GM12878 (cell line): ENCODE measurements around the gene FLOT1. TPM values are rescaled to one million over a fixed set of nuclear protein-coding genes. Genes with fewer than 3 reads are reported as not detected.
"Not testable (repeated sequence)": the region's sequence is repeated elsewhere in the genome, so short reads cannot be mapped to it uniquely, and the experiment has no call there.

Experiments used
- ATAC-seq: fragments of 200-7000 bp; cut with Tn5 transposase; 3 replicates; pipeline ENCODE4 v1.9.1; 2020; ENCODE audit warnings: mild to moderate bottlenecking, moderate library complexity
- BruUV-seq: library from RNA; stranded (reverse); fragments of 400-500 nt; replicated peaks from 2 replicates; lab custom pipeline; 2021; lab: Mats Ljungman, UMichigan
- CTCF ChIA-PET: fragments of 300-600 bp; sonication (Branson Sonifier 250); formaldehyde crosslinking; extraction: SDS; loops from one replicate; lab custom pipeline; 2021; ENCODE audit warnings: inconsistent platforms; lab: Yijun Ruan, JAX
- POLR2A ChIA-PET: fragments of 350-600 bp; formaldehyde crosslinking; extraction: SDS; loops from one replicate; lab custom pipeline; 2021; ENCODE audit warnings: inconsistent platforms; lab: Charles Lee
- RAD21 ChIA-PET: fragments of 300-600 bp; sonication (Branson Sonifier 250); formaldehyde crosslinking; loops from one replicate; lab custom pipeline; 2023; ENCODE audit warnings: antibody characterized with exemption; ENCODE audit not compliant: unreplicated experiment; lab: Charles Lee
- SMC1A ChIA-PET: fragments of 300-600 bp; sonication (Branson Sonifier 250); formaldehyde crosslinking; loops from one replicate; lab custom pipeline; 2023; ENCODE audit not compliant: unreplicated experiment, uncharacterized antibody; lab: Charles Lee
- DNase-seq: peaks from one replicate; pipeline ENCODE4 v3.0.0-alpha.2; 2011; ENCODE audit warnings: low read depth, low spot score
- FAIRE-seq: peaks from 3 replicates; lab custom pipeline; 2011; peaks lifted over from hg19 to GRCh38; lab: Jason Lieb, UNC
- H2AFZ ChIP-seq: 2 replicates; pipeline ENCODE4 v1.6.0; 2011; ENCODE audit warnings: low read depth, low read length, control low read depth; ENCODE audit not compliant: control insufficient read depth
- H3K27ac ChIP-seq: 2 replicates; pipeline ENCODE4 v1.5.1; 2011; ENCODE audit warnings: control low read depth; ENCODE audit not compliant: control insufficient read depth, insufficient read depth
- H3K27me3 ChIP-seq, 2 experiments: replicated peaks in 1 of 2; 2 replicates each; pipeline versions ENCODE4 v1.6.0 to v1.6.1; 2011; ENCODE audit warnings: low read length in 1 of 2; ENCODE audit not compliant: control insufficient read depth in 2 of 2, insufficient read depth in 2 of 2
- H3K36me3 ChIP-seq, 2 experiments: 2 replicates each; pipeline ENCODE4 v1.5.1; 2011; ENCODE audit warnings: low read length in 1 of 2; ENCODE audit not compliant: control insufficient read depth in 2 of 2, insufficient read depth in 2 of 2
- H3K4me1 ChIP-seq: 2 replicates; pipeline ENCODE4 v1.6.1; 2011; ENCODE audit warnings: mild to moderate bottlenecking, low read length, moderate library complexity, mixed read lengths; ENCODE audit not compliant: control insufficient read depth, insufficient read depth
- H3K4me2 ChIP-seq: 2 replicates; pipeline ENCODE4 v1.6.0; 2011; ENCODE audit warnings: control low read depth; ENCODE audit not compliant: control insufficient read depth, insufficient read depth
- H3K4me3 ChIP-seq: fragments of 200-600 bp; sonication (generic); 2 replicates; pipeline ENCODE4 v1.5.1; 2016
- H3K79me2 ChIP-seq: 2 replicates; pipeline ENCODE4 v1.6.0; 2011; ENCODE audit warnings: low read length; ENCODE audit not compliant: control insufficient read depth, insufficient read depth
- H3K9ac ChIP-seq: 2 replicates; pipeline ENCODE4 v1.8.0; 2011; ENCODE audit warnings: low read length, control low read depth, mixed read lengths; ENCODE audit not compliant: control insufficient read depth, insufficient read depth
- H3K9me3 ChIP-seq: replicated peaks from 3 replicates; pipeline ENCODE4 v1.5.1; 2011; ENCODE audit warnings: mild to moderate bottlenecking, low read length; ENCODE audit not compliant: control insufficient read depth, insufficient read depth
- H4K20me1 ChIP-seq: 2 replicates; pipeline ENCODE4 v1.6.0; 2011; ENCODE audit not compliant: control insufficient read depth, insufficient read depth
- ETV6 ChIP-seq, 2 experiments: fragments of 450-650 bp in 1 of 2; IDR thresholded peaks in 1 of 2; conservative IDR thresholded peaks in 1 of 2; 2 replicates each; pipeline ENCODE4 v1.6.1; 2014; ENCODE audit warnings: antibody characterized with exemption in 1 of 2, borderline replicate concordance in 1 of 2, low read depth in 1 of 2, mild to moderate bottlenecking in 1 of 2, moderate library complexity in 1 of 2
- HCFC1 ChIP-seq: fragments of 150-350 bp; IDR thresholded peaks from 2 replicates; pipeline ENCODE4 v1.6.1; 2014; ENCODE audit warnings: low read length
- IRF4 ChIP-seq: IDR thresholded peaks from 2 replicates; pipeline ENCODE4 v1.6.1; 2011; ENCODE audit warnings: low read depth, low read length
- MYC ChIP-seq: IDR thresholded peaks from 2 replicates; pipeline ENCODE4 v1.6.1; 2011; ENCODE audit warnings: mild to moderate bottlenecking, low read length, moderate library complexity, inconsistent platforms; ENCODE audit not compliant: insufficient read depth, insufficient replicate concordance, insufficient read length, severe bottlenecking
- NFYB ChIP-seq: IDR thresholded peaks from 2 replicates; pipeline ENCODE4 v1.6.1; 2011; ENCODE audit warnings: low read depth, mild to moderate bottlenecking, low read length, improper control_type of control experiment, moderate library complexity; ENCODE audit not compliant: insufficient read depth
- WRNIP1 ChIP-seq: IDR thresholded peaks from 2 replicates; pipeline ENCODE4 v1.6.1; 2011; ENCODE audit warnings: low read depth, low read length, improper control_type of control experiment, borderline replicate concordance
- WGBS: methylation state at CpG from one replicate; pipeline ENCODE4 v1.1.6; 2016; ENCODE audit warnings: low lambda C conversion rate; ENCODE audit not compliant: insufficient replicate concordance, insufficient coverage; ENCODE audit errors: missing lambda C conversion rate; 5-methylcytosine and 5-hydroxymethylcytosine counted together
- in situ Hi-C: fragments of 300-500 bp; cut with MboI; formaldehyde crosslinking; loops from 9 replicates; pipeline ENCODE4 v1.14.3; 2018; ENCODE audit warnings: mixed read lengths
- intact Hi-C: fragments of 100-400 bp; cut with micrococcal nuclease; formaldehyde crosslinking; loops from one replicate; pipeline ENCODE4 v1.14.2; 2022; ENCODE audit not compliant: unreplicated experiment
- polyA plus RNA-seq, 11 experiments: library from polyadenylated mRNA; depleted of rRNA in 4 of 11; unstranded in 6 of 11; stranded (reverse) in 5 of 11; fragments of >200 nt; fragmentation: Nextera tagmentation in 4 of 11; fragmentation: Illumina TruSeq in 1 of 11; extraction: Ambion mirVana in 4 of 11; extraction: Trizol in 1 of 11; gene quantifications; 1 replicate in 1 of 11; 2 replicates in 10 of 11; pipeline versions ENCODE4 v1.2.1 to v1.2.3, GENCODE V29; 2011 to 2016; ENCODE audit warnings: inconsistent platforms in 2 of 11, missing spikeins in 2 of 11, low read depth in 1 of 11
- total RNA-seq, 4 experiments: library from RNA; depleted of rRNA in 3 of 4; stranded (reverse); fragments of >200 nt in 3 of 4; fragmentation: Illumina TruSeq in 1 of 4; extraction: Trizol in 1 of 4; gene quantifications; 2 replicates each; pipeline versions ENCODE4 v1.2.1 to v1.2.3, GENCODE V29; 2013 to 2021
- TF ChIP-seq, protein P1 (sequence below): fragments of 450-650 bp; IDR thresholded peaks from 2 replicates; pipeline ENCODE4 v1.6.1; 2017; ENCODE audit warnings: mild to moderate bottlenecking
- TF ChIP-seq, protein P2 (sequence below): fragments of 450-650 bp; IDR thresholded peaks from 2 replicates; pipeline ENCODE4 v1.6.1; 2018; ENCODE audit warnings: borderline replicate concordance, mild to moderate bottlenecking; ENCODE audit not compliant: partially characterized antibody

The FLOT1 gene
- total and polyA plus RNA-seq, 10 of the 15 experiments (the other 5 are each of a cell fraction or from before 2014, with no cell fraction given): 12.3 to 153 (median 112) TPM

GRCh38 chr6:30722025-30722279 lies 20.5 kb downstream of the FLOT1 start:
- Histone ChIP-seq H3K4me3 (peak overlapping the region; percentile 88), H3K4me2 (peak overlapping the region; percentile 81), H3K36me3 (peaks cover 21 to 24% of the 10 kb centered on the region in 2 experiments), H3K4me1 (peaks cover 12% of the 10 kb centered on the region), H3K27ac (peak overlapping the region; percentile 67), H3K79me2 (peaks cover 76% of the 10 kb centered on the region), H3K9ac (peak overlapping the region; percentile 86)
- ATAC-seq, in situ Hi-C loops, BruUV-seq, DNase-seq, H2AFZ ChIP-seq, H4K20me1 ChIP-seq, H3K9me3 ChIP-seq, H3K27me3 ChIP-seq, FAIRE-seq: not testable (repeated sequence)
- POLR2A ChIA-PET: interaction anchor here (0.7 to 11.6 kb wide), 7 partner anchors 10 to 96 kb away, joined by 3 to 200 read pairs (median 5); partner anchors contain the start of gene NRM
- WGBS: under 1% methylated on average over 10 of the region's 10 CpGs
- SMC1A ChIA-PET: interaction anchor here (0.6 to 17.7 kb wide), 15 partner anchors 10 to 180 kb away, joined by 3 to 265 read pairs (median 4); partner anchors contain the start of genes DHX16 and MRPS18B
- CTCF ChIA-PET: interaction anchor here (0.7 to 22.7 kb wide), 30 partner anchors 9 to 240 kb away, joined by 3 to 487 read pairs (median 6); partner anchors contain the start of genes DHX16, NRM and VARS2
- intact Hi-C loops: loop anchor here (1.0 kb wide), 1 partner anchor 43 kb away; no protein-coding TSS in a partner anchor
- RAD21 ChIA-PET: interaction anchor here (1.0 to 11.2 kb wide), 8 partner anchors 10 to 365 kb away, joined by 3 to 209 read pairs (median 12); partner anchors contain the start of genes DHX16 and NRM

- no peak for FAIRE-seq
- Histone ChIP-seq H3K79me2 (peaks cover 81% of the 10 kb centered on the region), H3K27ac (peak overlapping the region; percentile 96), H3K36me3 (peaks cover 21 to 24% of the 10 kb centered on the region in 2 experiments), H3K27me3 (no peaks in the 10 kb centered on the region), H3K4me2 (peak overlapping the region; percentile 81), H3K4me3 (peak overlapping the region; percentile 90), H2AFZ (0 out of 2 replicates have a peak overlapping the region, but pooled peaks have one; percentile 15), H3K9ac (peak overlapping the region; percentile 86), H3K9me3 (no peaks in the 10 kb centered on the region), H4K20me1 (peaks cover 10% of the 10 kb centered on the region), H3K4me1 (peaks cover 13% of the 10 kb centered on the region)
- BruUV-seq: no TSS peak
- CTCF ChIA-PET: interaction anchor here (0.7 to 22.7 kb wide), 27 partner anchors 10 to 239 kb away, joined by 3 to 487 read pairs (median 6); partner anchors contain the start of genes DDR1, DHX16, NRM and VARS2
- peak; percentile 35 for ATAC-seq
- DNase-seq: no peak
- POLR2A ChIA-PET: interaction anchor here (1.5 to 11.6 kb wide), 7 partner anchors 11 to 106 kb away, joined by 4 to 200 read pairs (median 8); partner anchors contain the start of gene NRM
- SMC1A ChIA-PET: interaction anchor here (1.0 to 17.7 kb wide), 14 partner anchors 10 to 180 kb away, joined by 3 to 265 read pairs (median 4); partner anchors contain the start of gene DHX16
- RAD21 ChIA-PET: interaction anchor here (0.8 to 11.2 kb wide), 8 partner anchors 10 to 366 kb away, joined by 3 to 209 read pairs (median 12); partner anchors contain the start of genes DHX16 and NRM
- intact Hi-C loops: loop anchor here (1.0 kb wide), 1 partner anchor 42 kb away; no protein-coding TSS in a partner anchor
- in situ Hi-C loops: no loop called here
- 1% methylated on average over 48 of the region's 71 CpGs for WGBS
- TF ChIP-seq IRF4 (no peak), MYC (no peak), NFYB (no peak), WRNIP1 (no peak), HCFC1 (no peak; the same call in 1 of the 2 replicates), ETV6 (conservative IDR thresholded peaks at IDR 0.05 in 1 of 2, IDR thresholded peaks at IDR 0.05 in 1 of 2; ENCODE audit: borderline replicate concordance in 1 of 2, low read depth in 1 of 2) (no peak)
- TF ChIP-seq, protein P1, sequence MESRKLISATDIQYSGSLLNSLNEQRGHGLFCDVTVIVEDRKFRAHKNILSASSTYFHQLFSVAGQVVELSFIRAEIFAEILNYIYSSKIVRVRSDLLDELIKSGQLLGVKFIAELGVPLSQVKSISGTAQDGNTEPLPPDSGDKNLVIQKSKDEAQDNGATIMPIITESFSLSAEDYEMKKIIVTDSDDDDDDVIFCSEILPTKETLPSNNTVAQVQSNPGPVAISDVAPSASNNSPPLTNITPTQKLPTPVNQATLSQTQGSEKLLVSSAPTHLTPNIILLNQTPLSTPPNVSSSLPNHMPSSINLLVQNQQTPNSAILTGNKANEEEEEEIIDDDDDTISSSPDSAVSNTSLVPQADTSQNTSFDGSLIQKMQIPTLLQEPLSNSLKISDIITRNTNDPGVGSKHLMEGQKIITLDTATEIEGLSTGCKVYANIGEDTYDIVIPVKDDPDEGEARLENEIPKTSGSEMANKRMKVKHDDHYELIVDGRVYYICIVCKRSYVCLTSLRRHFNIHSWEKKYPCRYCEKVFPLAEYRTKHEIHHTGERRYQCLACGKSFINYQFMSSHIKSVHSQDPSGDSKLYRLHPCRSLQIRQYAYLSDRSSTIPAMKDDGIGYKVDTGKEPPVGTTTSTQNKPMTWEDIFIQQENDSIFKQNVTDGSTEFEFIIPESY: no peak
- TF ChIP-seq, protein P2, sequence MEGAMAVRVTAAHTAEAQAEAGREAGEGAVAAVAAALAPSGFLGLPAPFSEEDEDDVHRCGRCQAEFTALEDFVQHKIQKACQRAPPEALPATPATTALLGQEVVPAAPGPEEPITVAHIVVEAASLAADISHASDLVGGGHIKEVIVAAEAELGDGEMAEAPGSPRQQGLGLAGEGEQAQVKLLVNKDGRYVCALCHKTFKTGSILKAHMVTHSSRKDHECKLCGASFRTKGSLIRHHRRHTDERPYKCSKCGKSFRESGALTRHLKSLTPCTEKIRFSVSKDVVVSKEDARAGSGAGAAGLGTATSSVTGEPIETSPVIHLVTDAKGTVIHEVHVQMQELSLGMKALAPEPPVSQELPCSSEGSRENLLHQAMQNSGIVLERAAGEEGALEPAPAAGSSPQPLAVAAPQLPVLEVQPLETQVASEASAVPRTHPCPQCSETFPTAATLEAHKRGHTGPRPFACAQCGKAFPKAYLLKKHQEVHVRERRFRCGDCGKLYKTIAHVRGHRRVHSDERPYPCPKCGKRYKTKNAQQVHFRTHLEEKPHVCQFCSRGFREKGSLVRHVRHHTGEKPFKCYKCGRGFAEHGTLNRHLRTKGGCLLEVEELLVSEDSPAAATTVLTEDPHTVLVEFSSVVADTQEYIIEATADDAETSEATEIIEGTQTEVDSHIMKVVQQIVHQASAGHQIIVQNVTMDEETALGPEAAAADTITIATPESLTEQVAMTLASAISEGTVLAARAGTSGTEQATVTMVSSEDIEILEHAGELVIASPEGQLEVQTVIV: no peak
These were observed 21.1 kb downstream of the FLOT1 start for GRCh38 chr6:30721198-30722024.
